Trophoblast cell (in vitro differentiated cells and primary cell): ENCODE data around the gene KCNJ16.

Experiments
- DNase-seq, 2 donors: peaks; one replicate each; pipeline ENCODE4 v3.0.0-alpha.2; 2016
- H2AFZ ChIP-seq: 2 replicates; pipeline ENCODE4 v1.6.1; 2013; ENCODE audit warnings: low read length, moderate library complexity, mild to moderate bottlenecking; ENCODE audit not compliant: insufficient read depth, poor library complexity
- H2AK5ac ChIP-seq: 2 replicates; pipeline ENCODE4 v1.6.1; 2013; ENCODE audit warnings: mild to moderate bottlenecking, low read length
- H2BK120ac ChIP-seq: 2 replicates; pipeline ENCODE4 v1.6.1; 2013; ENCODE audit warnings: low read length, mild to moderate bottlenecking, moderate library complexity; ENCODE audit not compliant: insufficient read depth, poor library complexity
- H2BK12ac ChIP-seq: 2 replicates; pipeline ENCODE4 v1.6.1; 2013; ENCODE audit warnings: mild to moderate bottlenecking, low read length, moderate library complexity
- H2BK5ac ChIP-seq: 2 replicates; pipeline ENCODE4 v1.6.1; 2013; ENCODE audit warnings: low read length, low read depth, moderate library complexity, mild to moderate bottlenecking; ENCODE audit not compliant: poor library complexity
- H3K14ac ChIP-seq: 2 replicates; pipeline ENCODE4 v1.6.1; 2013; ENCODE audit warnings: mild to moderate bottlenecking, low read length
- H3K18ac ChIP-seq: 2 replicates; pipeline ENCODE4 v1.6.1; 2013; ENCODE audit warnings: mild to moderate bottlenecking, low read length
- H3K23ac ChIP-seq: 2 replicates; pipeline ENCODE4 v1.6.1; 2013; ENCODE audit warnings: low read length
- H3K27ac ChIP-seq: 2 replicates; pipeline ENCODE4 v1.5.1; 2013; ENCODE audit warnings: low read depth, mild to moderate bottlenecking, inconsistent platforms, low read length, moderate library complexity
- H3K27me3 ChIP-seq: 2 replicates; pipeline ENCODE4 v1.6.1; 2013; ENCODE audit warnings: inconsistent platforms, mild to moderate bottlenecking, low read length, moderate library complexity; ENCODE audit not compliant: insufficient read depth
- H3K36me3 ChIP-seq, 2 experiments: 1 replicate in 1 of 2; 2 replicates in 1 of 2; pipeline ENCODE4 v1.6.1; 2013; ENCODE audit warnings: low read length in 2 of 2, mild to moderate bottlenecking in 2 of 2, moderate library complexity in 1 of 2; ENCODE audit not compliant: insufficient read depth in 2 of 2, control insufficient read depth in 1 of 2
- H3K4ac ChIP-seq: 2 replicates; pipeline ENCODE4 v1.6.1; 2013; ENCODE audit warnings: low read depth, mild to moderate bottlenecking, low read length, moderate library complexity
- H3K4me1 ChIP-seq, 2 experiments: 1 replicate in 1 of 2; 2 replicates in 1 of 2; pipeline ENCODE4 v1.6.1; 2013; ENCODE audit warnings: low read length in 2 of 2, mild to moderate bottlenecking in 2 of 2, moderate library complexity in 1 of 2; ENCODE audit not compliant: insufficient read depth in 2 of 2, control insufficient read depth in 1 of 2
- H3K4me2 ChIP-seq: 2 replicates; pipeline ENCODE4 v1.6.1; 2013; ENCODE audit warnings: inconsistent platforms, mild to moderate bottlenecking, low read length, moderate library complexity
- H3K4me3 ChIP-seq: 2 replicates; pipeline ENCODE4 v1.5.1; 2013; ENCODE audit warnings: mild to moderate bottlenecking, low read depth, low read length, inconsistent platforms
- H3K79me1 ChIP-seq: one replicate; pipeline ENCODE4 v1.6.1; 2013; ENCODE audit warnings: low read length
- H3K79me2 ChIP-seq: 2 replicates; pipeline ENCODE4 v1.6.1; 2013; ENCODE audit warnings: low read length, mild to moderate bottlenecking; ENCODE audit not compliant: control insufficient read depth, insufficient read depth, poor library complexity
- H3K9ac ChIP-seq: 2 replicates; pipeline ENCODE4 v1.6.1; 2013; ENCODE audit warnings: mild to moderate bottlenecking, low read length
- H3K9me3 ChIP-seq: 2 replicates; pipeline ENCODE4 v1.6.1; 2013; ENCODE audit warnings: low read depth, mild to moderate bottlenecking, control low read depth, inconsistent platforms, low read length; ENCODE audit not compliant: insufficient read depth
- H4K12ac ChIP-seq: 2 replicates; pipeline ENCODE4 v1.6.1; 2013; ENCODE audit warnings: low read depth, mild to moderate bottlenecking, low read length, moderate library complexity
- H4K8ac ChIP-seq: 2 replicates; pipeline ENCODE4 v1.6.1; 2013; ENCODE audit warnings: low read depth, mild to moderate bottlenecking, low read length, moderate library complexity
- H4K91ac ChIP-seq: one replicate; pipeline ENCODE4 v1.6.1; 2013; ENCODE audit warnings: low read depth, mild to moderate bottlenecking, low read length, moderate library complexity
- WGBS: extraction: QIAGEN DNeasy Blood & Tissue Kit; methylation state at CpG from one replicate; pipeline ENCODE4 v1.1.7; 2013; ENCODE audit warnings: missing lambda C conversion rate; ENCODE audit not compliant: insufficient read length, insufficient coverage; ENCODE audit errors: extremely low coverage; 5-methylcytosine and 5-hydroxymethylcytosine counted together

Gene KCNJ16

GRCh38 chr17:70134777-70135176, 59.8 kb downstream of the KCNJ16 start:
- Histone ChIP-seq H3K23ac (no peak overlapping the region), H3K14ac (no peak overlapping the region), H2BK120ac (no peak overlapping the region), H3K18ac (no peak overlapping the region), H3K9ac (no peak overlapping the region), H3K4me3 (no peak overlapping the region), H2AK5ac (no peak overlapping the region), H4K8ac (no peak overlapping the region), H4K91ac (no peak overlapping the region), H2AFZ (no peak overlapping the region), H3K4me2 (no peak overlapping the region), H3K4ac (no peak overlapping the region), H3K79me2 (no peaks in the 10 kb centered on the region), H3K9me3 (peaks cover 3% of the 10 kb centered on the region), H2BK12ac (no peak overlapping the region), H4K12ac (no peak overlapping the region), H2BK5ac (no peak overlapping the region), H3K27me3 (no peaks in the 10 kb centered on the region), H3K4me1 (peaks cover 2% of the 10 kb centered on the region in 2 experiments), H3K36me3 (no peaks in the 10 kb centered on the region), H3K79me1 (no peaks in the 10 kb centered on the region), H3K27ac (no peak overlapping the region)
- no peak for DNase-seq
- WGBS, result no CpG with 5 or more reads among the region's 1 CpG

- Histone ChIP-seq H4K8ac (no peak overlapping the region), H3K27me3 (no peaks in the 10 kb centered on the region), H2BK120ac (no peak overlapping the region), H2BK5ac (no peak overlapping the region), H3K36me3 (no peaks in the 10 kb centered on the region), H3K4me3 (no peak overlapping the region), H4K91ac (no peak overlapping the region), H3K14ac (no peak overlapping the region), H3K4me1 (peaks cover 0 to 2% of the 10 kb centered on the region in 2 experiments), H2AK5ac (no peak overlapping the region), H3K4ac (no peak overlapping the region), H3K27ac (no peak overlapping the region), H3K18ac (no peak overlapping the region), H3K4me2 (no peak overlapping the region), H3K79me1 (no peaks in the 10 kb centered on the region), H2AFZ (no peak overlapping the region), H3K9me3 (peaks cover 3% of the 10 kb centered on the region), H3K23ac (no peak overlapping the region), H2BK12ac (no peak overlapping the region), H3K9ac (no peak overlapping the region), H4K12ac (no peak overlapping the region), H3K79me2 (no peaks in the 10 kb centered on the region)
- no peak for DNase-seq
- no CpG with 5 or more reads among the region's 5 CpGs for WGBS
Measured at GRCh38 chr17:70136131-70136530, 61.1 kb downstream of the KCNJ16 start.

GRCh38 chr17:70137451-70138230, 62.6 kb downstream of the KCNJ16 start:
- no peaks in the 10 kb centered on the region for H3K9me3 ChIP-seq
- H4K91ac ChIP-seq, result no peak overlapping the region
- H3K23ac ChIP-seq, result no peak overlapping the region
- DNase-seq, result peak; percentile 85
- H3K14ac ChIP-seq, result no peak overlapping the region
- no peak overlapping the region for H2AK5ac ChIP-seq
- no peaks in the 10 kb centered on the region for H3K79me2 ChIP-seq
- H3K4ac ChIP-seq, result no peak overlapping the region
- H3K79me1 ChIP-seq, result no peaks in the 10 kb centered on the region
- H3K4me3 ChIP-seq, result no peak overlapping the region
- H3K36me3 ChIP-seq, result no peaks in the 10 kb centered on the region
- H2BK5ac ChIP-seq, result no peak overlapping the region
- no CpG with 5 or more reads among the region's 9 CpGs for WGBS
- H2BK120ac ChIP-seq, result no peak overlapping the region
- H3K27me3 ChIP-seq, result no peaks in the 10 kb centered on the region
- H3K9ac ChIP-seq, result no peak overlapping the region
- no peak overlapping the region for H2AFZ ChIP-seq
- peaks cover 0 to 2% of the 10 kb centered on the region in 2 experiments for H3K4me1 ChIP-seq
- no peak overlapping the region for H3K18ac ChIP-seq
- no peak overlapping the region for H2BK12ac ChIP-seq
- H4K12ac ChIP-seq, result no peak overlapping the region
- no peak overlapping the region for H3K27ac ChIP-seq
- H3K4me2 ChIP-seq, result no peak overlapping the region
- no peak overlapping the region for H4K8ac ChIP-seq

GRCh38 chr17:70138291-70138865, 63.4 kb downstream of the KCNJ16 start:
- H3K79me1 ChIP-seq, result no peaks in the 10 kb centered on the region
- H3K79me2 ChIP-seq, result no peaks in the 10 kb centered on the region
- H3K18ac ChIP-seq, result no peak overlapping the region
- H3K27me3 ChIP-seq, result no peaks in the 10 kb centered on the region
- no peak overlapping the region for H3K23ac ChIP-seq
- no peak overlapping the region for H3K9ac ChIP-seq
- WGBS, result no CpG with 5 or more reads among the region's 3 CpGs
- H4K12ac ChIP-seq, result no peak overlapping the region
- no peak overlapping the region for H4K91ac ChIP-seq
- no peaks in the 10 kb centered on the region for H3K36me3 ChIP-seq
- no peak overlapping the region for H3K14ac ChIP-seq
- no peak overlapping the region for H4K8ac ChIP-seq
- H2BK120ac ChIP-seq, result no peak overlapping the region
- no peak overlapping the region for H3K4me2 ChIP-seq
- H3K4me1 ChIP-seq, result peaks cover 0 to 2% of the 10 kb centered on the region in 2 experiments
- H3K4ac ChIP-seq, result no peak overlapping the region
- no peak overlapping the region for H3K4me3 ChIP-seq
- H2AK5ac ChIP-seq, result no peak overlapping the region
- no peak overlapping the region for H3K27ac ChIP-seq
- no peak overlapping the region for H2BK12ac ChIP-seq
- DNase-seq, result peak; percentile 46 to 67
- H2AFZ ChIP-seq, result no peak overlapping the region
- H2BK5ac ChIP-seq, result no peak overlapping the region
- no peaks in the 10 kb centered on the region for H3K9me3 ChIP-seq
